Fibroblast of mammary gland (primary cell): ENCODE data around the gene PAPSS1.

Experiments
- DNase-seq: peaks from one replicate; pipeline ENCODE4 v3.0.0-alpha.2; 2010; ENCODE audit warnings: low read depth
- H3K4me3 ChIP-seq: 2 replicates; pipeline ENCODE4 v1.5.1; 2011; ENCODE audit warnings: low read depth, mild to moderate bottlenecking, low read length, moderate library complexity; ENCODE audit not compliant: control insufficient read depth
- TF ChIP-seq, protein P1 (sequence below): conservative IDR thresholded peaks from 2 replicates; pipeline ENCODE4 v1.5.1; 2011; ENCODE audit warnings: low read depth, low read length, inconsistent platforms; ENCODE audit not compliant: control insufficient read depth, insufficient read depth

PAPSS1 gene

DNA sequence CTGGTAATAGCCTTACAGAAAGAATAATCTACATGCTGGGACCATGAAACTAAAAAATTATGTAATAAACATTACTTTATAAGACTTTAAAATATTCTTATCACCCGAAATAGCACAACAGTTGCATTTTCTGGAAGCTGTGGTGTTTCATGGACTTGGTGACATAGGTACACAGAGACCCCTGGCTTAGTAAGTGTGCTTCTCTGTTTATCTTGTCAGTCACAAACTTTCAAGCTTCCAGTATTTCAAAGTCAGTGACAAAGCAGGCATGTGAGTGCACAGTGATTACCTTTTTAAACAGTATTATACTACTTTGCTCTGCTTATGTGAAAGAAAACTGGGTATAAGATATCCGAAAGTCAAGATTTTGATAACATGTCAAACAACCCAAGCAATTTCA lies 84.3 kb downstream of the PAPSS1 start:
- H3K4me3 ChIP-seq, result no peak overlapping the region
- TF ChIP-seq, protein P1, sequence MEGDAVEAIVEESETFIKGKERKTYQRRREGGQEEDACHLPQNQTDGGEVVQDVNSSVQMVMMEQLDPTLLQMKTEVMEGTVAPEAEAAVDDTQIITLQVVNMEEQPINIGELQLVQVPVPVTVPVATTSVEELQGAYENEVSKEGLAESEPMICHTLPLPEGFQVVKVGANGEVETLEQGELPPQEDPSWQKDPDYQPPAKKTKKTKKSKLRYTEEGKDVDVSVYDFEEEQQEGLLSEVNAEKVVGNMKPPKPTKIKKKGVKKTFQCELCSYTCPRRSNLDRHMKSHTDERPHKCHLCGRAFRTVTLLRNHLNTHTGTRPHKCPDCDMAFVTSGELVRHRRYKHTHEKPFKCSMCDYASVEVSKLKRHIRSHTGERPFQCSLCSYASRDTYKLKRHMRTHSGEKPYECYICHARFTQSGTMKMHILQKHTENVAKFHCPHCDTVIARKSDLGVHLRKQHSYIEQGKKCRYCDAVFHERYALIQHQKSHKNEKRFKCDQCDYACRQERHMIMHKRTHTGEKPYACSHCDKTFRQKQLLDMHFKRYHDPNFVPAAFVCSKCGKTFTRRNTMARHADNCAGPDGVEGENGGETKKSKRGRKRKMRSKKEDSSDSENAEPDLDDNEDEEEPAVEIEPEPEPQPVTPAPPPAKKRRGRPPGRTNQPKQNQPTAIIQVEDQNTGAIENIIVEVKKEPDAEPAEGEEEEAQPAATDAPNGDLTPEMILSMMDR, result no peak
- no peak for DNase-seq

DNA sequence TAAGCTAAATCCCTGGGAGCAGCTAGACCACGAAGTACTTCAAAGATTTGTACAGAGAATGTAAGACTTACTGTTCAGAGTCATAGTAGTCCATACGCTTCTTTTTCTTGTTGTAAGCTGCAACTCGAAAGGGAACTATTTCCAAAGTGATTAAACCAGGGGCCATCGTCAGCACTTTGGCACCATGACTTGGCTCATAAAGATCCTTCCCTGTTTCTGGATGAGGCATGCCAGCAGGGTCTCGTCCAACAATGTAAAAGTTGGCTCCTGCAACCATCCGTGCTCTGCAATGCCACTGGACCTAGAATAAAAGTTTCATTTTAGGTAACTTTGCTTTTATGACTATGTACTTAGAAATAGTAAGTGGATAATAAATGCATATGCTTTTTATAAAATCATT lies 88.5 kb downstream of the PAPSS1 start:
- no peak overlapping the region for H3K4me3 ChIP-seq
- TF ChIP-seq, protein P1, result no peak
- peak; percentile 15 for DNase-seq

DNA sequence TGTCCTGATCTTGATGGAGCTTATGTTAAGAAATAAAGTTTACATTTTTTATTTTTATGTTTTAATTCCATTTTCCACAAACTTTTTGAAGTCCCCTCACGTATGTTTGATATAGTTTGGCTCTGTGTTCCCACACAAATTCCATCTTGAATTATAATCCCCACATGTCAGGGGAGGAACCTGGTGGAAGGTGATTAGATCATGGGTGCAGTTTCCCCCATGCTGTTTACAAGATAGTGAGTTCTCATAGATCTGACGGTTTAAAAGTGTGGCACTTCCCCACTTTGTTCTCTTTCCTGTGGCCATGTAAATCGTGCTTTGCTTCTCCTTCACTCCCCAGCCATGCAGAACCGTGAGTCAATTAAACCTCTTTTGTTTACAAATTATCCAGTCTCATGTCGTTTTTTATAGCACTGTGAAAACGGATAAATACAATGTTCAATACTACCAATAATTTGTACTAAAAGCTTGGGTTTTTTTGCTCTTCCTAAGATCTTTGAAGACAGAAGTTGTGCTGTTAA lies 89.8 kb downstream of the PAPSS1 start:
- no peak overlapping the region for H3K4me3 ChIP-seq
- TF ChIP-seq, protein P1, result no peak
- DNase-seq, result no peak

DNA sequence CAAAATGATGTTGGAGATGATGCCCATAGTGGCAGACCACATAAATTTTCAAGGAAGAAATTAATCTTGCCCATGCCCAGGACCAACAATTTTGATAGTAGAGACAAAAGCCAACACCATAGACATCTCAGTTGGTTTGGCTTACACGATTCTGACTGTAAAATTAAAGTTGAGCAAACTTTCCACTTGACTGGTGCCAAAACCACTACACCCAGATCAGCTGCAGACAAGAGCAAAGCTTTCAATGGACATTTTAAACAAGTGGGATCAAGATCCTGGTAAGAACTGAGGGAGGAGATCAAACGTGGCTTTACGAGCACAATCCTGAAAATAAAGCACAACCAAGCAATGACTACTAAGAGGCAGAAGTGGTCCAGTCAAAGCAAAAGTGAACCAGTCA lies 90.7 kb downstream of the PAPSS1 start:
- H3K4me3 ChIP-seq, result no peak overlapping the region
- TF ChIP-seq, protein P1, result no peak
- DNase-seq, result no peak

DNA sequence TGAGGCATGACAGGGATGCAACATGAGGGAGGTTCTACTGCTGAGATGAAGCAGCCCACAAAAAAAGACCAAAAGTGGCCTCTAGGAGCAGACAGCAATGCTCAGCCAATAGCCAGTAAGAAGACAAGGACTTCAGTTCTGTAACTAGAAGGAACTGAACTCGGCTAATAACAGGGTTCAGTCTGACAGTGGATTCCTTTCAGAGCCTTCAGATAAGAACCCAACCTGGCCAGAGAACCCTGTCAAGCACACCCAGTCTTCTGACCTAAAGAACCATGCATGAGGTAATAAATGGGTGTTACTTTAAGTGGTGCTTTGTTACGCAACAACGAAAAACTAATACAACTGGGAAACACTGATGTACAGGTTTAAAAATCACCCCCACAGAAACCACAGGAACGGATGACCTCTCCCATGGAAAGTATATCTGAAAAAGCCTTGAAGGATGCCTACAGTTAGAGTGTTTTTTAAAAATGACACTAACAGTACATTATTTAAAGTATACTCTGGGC lies 94.6 kb downstream of the PAPSS1 start:
- TF ChIP-seq, protein P1, result no peak
- DNase-seq, result no peak
- no peak overlapping the region for H3K4me3 ChIP-seq

DNA sequence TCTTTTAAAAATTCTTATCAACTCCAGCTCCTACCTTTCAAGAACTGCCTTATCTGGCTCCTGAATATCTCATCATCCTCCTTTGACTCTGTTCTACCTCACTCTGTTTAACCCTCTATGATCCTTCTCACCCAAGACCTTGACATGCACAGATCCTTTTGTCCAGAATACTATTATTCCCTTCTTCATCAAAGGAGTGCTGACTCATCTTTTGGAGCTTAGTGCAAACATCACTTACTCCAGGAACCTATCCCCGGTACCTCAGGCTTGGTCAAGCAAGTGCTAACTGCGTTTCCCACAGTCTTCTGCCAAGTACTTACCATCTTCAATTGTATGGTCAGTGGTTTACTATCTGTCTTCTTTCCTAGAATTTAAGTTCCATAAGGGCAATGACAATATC lies 96.0 kb downstream of the PAPSS1 start:
- TF ChIP-seq, protein P1, result no peak
- H3K4me3 ChIP-seq, result no peak overlapping the region
- DNase-seq, result no peak

DNA sequence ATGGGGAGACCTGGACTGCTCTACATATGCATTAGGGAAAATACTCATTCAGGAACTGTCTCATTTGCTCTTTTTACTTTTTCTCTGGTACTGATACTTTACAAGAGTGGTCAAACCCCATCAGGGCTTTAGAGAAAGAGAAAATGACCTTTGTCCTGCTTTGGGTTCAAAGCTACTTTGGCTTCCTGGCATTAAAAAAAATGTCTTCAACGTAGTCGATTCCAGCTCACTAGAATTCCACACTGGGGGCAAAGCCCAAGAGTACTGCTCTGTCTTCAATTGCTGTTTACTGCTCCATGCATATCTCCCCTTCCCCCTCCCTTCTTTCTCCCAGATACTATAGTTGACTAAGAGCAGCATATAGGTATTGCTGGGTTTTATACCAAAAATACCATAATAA lies 98.0 kb downstream of the PAPSS1 start:
- TF ChIP-seq, protein P1, result no peak
- no peak overlapping the region for H3K4me3 ChIP-seq
- DNase-seq, result no peak
